H1 (cell line): ENCODE measurements around the gene TMEM165. TPM values are rescaled to one million over a fixed set of nuclear protein-coding genes. Genes with fewer than 3 reads are reported as not detected.

Experiments
- CBX8 ChIP-seq: fragments of 300-800, 300-1000 bp; sonication (generic); IDR thresholded peaks from 2 replicates; pipeline ENCODE4 v1.7.1; 2016; ENCODE audit warnings: low read depth, low read length, borderline replicate concordance
- CEBPB ChIP-seq: IDR thresholded peaks from 2 replicates; pipeline ENCODE4 v1.6.1; 2012; ENCODE audit warnings: low read depth, low read length
- EGR1 ChIP-seq: IDR thresholded peaks from 2 replicates; pipeline ENCODE4 v1.6.1; 2011; ENCODE audit warnings: low read depth, low read length, borderline replicate concordance
- EP300 ChIP-seq, 2 experiments: IDR thresholded peaks; 1 replicate in 1 of 2; 2 replicates in 1 of 2; pipeline ENCODE4 v1.6.1; 2011 to 2012; ENCODE audit warnings: low read depth in 2 of 2, low read length in 2 of 2, mild to moderate bottlenecking in 2 of 2, borderline replicate concordance in 1 of 2, inconsistent platforms in 1 of 2, moderate library complexity in 1 of 2
- FOSL1 ChIP-seq: IDR thresholded peaks from 2 replicates; pipeline ENCODE4 v1.6.1; 2011; ENCODE audit warnings: mild to moderate bottlenecking, low read depth, low read length, moderate library complexity; ENCODE audit not compliant: insufficient read depth
- MAFK ChIP-seq: IDR thresholded peaks from 2 replicates; pipeline ENCODE4 v1.6.1; 2012; ENCODE audit warnings: low read depth, mild to moderate bottlenecking, improper control_type of control experiment, low read length
- NANOG ChIP-seq: IDR thresholded peaks from 2 replicates; pipeline ENCODE4 v1.6.1; 2011; ENCODE audit warnings: low read length, low read depth, mild to moderate bottlenecking, inconsistent platforms; ENCODE audit not compliant: insufficient read depth, poor library complexity, severe bottlenecking
- NRF1 ChIP-seq: IDR thresholded peaks from 2 replicates; pipeline ENCODE4 v1.6.1; 2011; ENCODE audit warnings: mild to moderate bottlenecking, low read depth, low read length, improper control_type of control experiment
- PHF8 ChIP-seq: fragments of 200-600 bp; sonication (generic); conservative IDR thresholded peaks from 2 replicates; pipeline ENCODE4 v1.7.1; 2012; ENCODE audit warnings: low read depth, mild to moderate bottlenecking, inconsistent platforms, low read length, moderate library complexity
- POLR2A ChIP-seq, 2 experiments: IDR thresholded peaks; 1 replicate in 1 of 2; 2 replicates in 1 of 2; pipeline ENCODE4 v1.6.1; 2011; ENCODE audit warnings: low read depth in 2 of 2, low read length in 2 of 2, mild to moderate bottlenecking in 2 of 2; ENCODE audit errors: control extremely low read depth in 1 of 2
- POLR2AphosphoS5 ChIP-seq: IDR thresholded peaks from 2 replicates; pipeline ENCODE4 v1.6.1; 2011; ENCODE audit warnings: low read depth, low read length
- RAD21 ChIP-seq, 2 experiments: IDR thresholded peaks in 1 of 2; conservative IDR thresholded peaks in 1 of 2; 2 replicates each; pipeline ENCODE4 v1.6.1; 2011; ENCODE audit warnings: low read depth in 2 of 2, low read length in 2 of 2, improper control_type of control experiment in 1 of 2, inconsistent platforms in 1 of 2, mild to moderate bottlenecking in 1 of 2, moderate library complexity in 1 of 2
- SIN3A ChIP-seq, 2 experiments: IDR thresholded peaks in 1 of 2; conservative IDR thresholded peaks in 1 of 2; 2 replicates each; pipeline ENCODE4 v1.6.1; 2011 to 2012; ENCODE audit warnings: low read length in 2 of 2, improper control_type of control experiment in 1 of 2, low read depth in 1 of 2, mild to moderate bottlenecking in 1 of 2
- SP4 ChIP-seq: IDR thresholded peaks from 2 replicates; pipeline ENCODE4 v1.6.1; 2012; ENCODE audit warnings: low read length, inconsistent platforms
- polyA plus RNA-seq, 7 experiments: library from polyadenylated mRNA; depleted of rRNA in 3 of 7; stranded (reverse) in 5 of 7; unstranded in 2 of 7; fragments of >200 nt in 5 of 7; fragments of 200-250 nt in 2 of 7; gene quantifications; 1 replicate in 5 of 7; 2 replicates in 1 of 7; 4 replicates in 1 of 7; pipeline versions ENCODE4 v1.2.1 to v1.2.3, GENCODE V29; 2011 to 2013; ENCODE audit warnings: missing spikeins in 2 of 7, mixed read lengths in 2 of 7
- total RNA-seq: library from RNA; stranded (reverse); fragmentation: NEBNext Ultra II Directional; extraction: Animal tissue kit (Norgen Biotek cat#: 25700); gene quantifications from 2 replicates; pipeline ENCODE4 v1.2.1, GENCODE V29; 2021
- TF ChIP-seq, protein P1 (sequence below): IDR thresholded peaks from 2 replicates; pipeline ENCODE4 v1.6.1; 2011; ENCODE audit warnings: low read length, improper control_type of control experiment
- TF ChIP-seq, protein P2 (sequence below), 3 experiments: IDR thresholded peaks; 1 replicate in 2 of 3; 2 replicates in 1 of 3; pipeline versions ENCODE4 v1.5.1 to v1.6.1; 2011; ENCODE audit warnings: low read length in 3 of 3, mild to moderate bottlenecking in 3 of 3, inconsistent platforms in 2 of 3, low read depth in 1 of 3, moderate library complexity in 1 of 3; ENCODE audit not compliant: insufficient read depth in 1 of 3; ENCODE audit errors: control extremely low read depth in 1 of 3
- TF ChIP-seq, protein P3 (sequence below): IDR thresholded peaks from 2 replicates; pipeline ENCODE4 v1.6.1; 2012; ENCODE audit warnings: inconsistent platforms

Gene TMEM165
- total and polyA plus RNA-seq, 2 of the 8 experiments (the other 6 are each of a cell fraction or from before 2014, with no cell fraction given), result 85.5 to 125 TPM

DNA sequence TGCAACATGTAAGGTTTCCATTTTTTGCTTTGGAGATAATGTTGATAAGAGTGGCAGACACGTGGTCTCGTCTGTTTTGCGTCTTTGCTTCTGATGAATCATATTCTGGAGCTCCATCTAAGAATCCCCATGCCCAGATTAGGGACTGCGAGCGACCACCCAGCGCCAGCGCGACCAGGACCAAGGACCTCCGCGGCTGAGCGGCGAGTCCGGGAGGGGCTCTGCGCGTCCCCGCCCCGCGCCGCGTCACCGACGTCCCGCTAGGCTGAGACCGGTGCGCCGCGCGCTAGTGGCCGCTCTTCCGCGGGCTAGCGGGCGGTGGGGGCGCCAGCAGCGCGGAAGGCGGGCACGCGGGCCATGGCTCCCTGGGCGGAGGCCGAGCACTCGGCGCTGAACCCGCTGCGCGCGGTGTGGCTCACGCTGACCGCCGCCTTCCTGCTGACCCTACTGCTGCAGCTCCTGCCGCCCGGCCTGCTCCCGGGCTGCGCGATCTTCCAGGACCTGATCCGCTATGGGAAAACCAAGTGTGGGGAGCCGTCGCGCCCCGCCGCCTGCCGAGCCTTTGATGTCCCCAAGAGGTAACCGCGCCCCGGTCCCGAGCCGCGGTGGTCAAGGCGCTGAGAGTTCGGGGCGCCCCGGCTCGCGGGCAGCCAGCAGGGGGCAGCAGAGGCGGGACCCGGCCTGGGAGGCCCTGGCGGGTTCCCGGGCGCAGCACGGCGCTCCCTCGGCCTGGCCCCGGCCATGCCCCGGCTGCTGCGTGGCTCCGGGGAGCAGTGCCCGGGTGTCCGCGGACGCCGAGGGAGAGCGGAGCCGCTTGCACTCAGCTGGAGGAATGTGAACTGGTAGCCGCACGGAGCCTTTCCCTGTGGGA, 49.5 kb upstream of the TMEM165 start, which contains the start of gene SRD5A3 (continued):
- TF ChIP-seq, protein P1, sequence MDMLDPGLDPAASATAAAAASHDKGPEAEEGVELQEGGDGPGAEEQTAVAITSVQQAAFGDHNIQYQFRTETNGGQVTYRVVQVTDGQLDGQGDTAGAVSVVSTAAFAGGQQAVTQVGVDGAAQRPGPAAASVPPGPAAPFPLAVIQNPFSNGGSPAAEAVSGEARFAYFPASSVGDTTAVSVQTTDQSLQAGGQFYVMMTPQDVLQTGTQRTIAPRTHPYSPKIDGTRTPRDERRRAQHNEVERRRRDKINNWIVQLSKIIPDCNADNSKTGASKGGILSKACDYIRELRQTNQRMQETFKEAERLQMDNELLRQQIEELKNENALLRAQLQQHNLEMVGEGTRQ, result no peak
- TF ChIP-seq POLR2A (IDR thresholded peaks at IDR 0.05; ENCODE audit: control extremely low read depth in 1 of 2, low read depth in 2 of 2, low read length in 2 of 2) (peak in 1 of 2 experiments; percentile 56; a peak in 2 of 3 replicates), SIN3A (conservative IDR thresholded peaks at IDR 0.05 in 1 of 2, IDR thresholded peaks at IDR 0.05 in 1 of 2; ENCODE audit: low read depth in 1 of 2, low read length in 2 of 2) (no peak), SP4 (no peak), NANOG (peak; percentile 33), POLR2AphosphoS5 (peak; percentile 62; the same call in 1 of the 2 replicates), FOSL1 (no peak), RAD21 (IDR thresholded peaks at IDR 0.05 in 1 of 2, conservative IDR thresholded peaks at IDR 0.05 in 1 of 2; ENCODE audit: low read depth in 2 of 2, low read length in 2 of 2) (peak; percentile 36 to 74; a peak in 3 of 4 replicates), CEBPB (no peak), NRF1 (no peak), CBX8 (no peak), EGR1 (no peak), PHF8 (peak; percentile 77), EP300 (IDR thresholded peaks at IDR 0.05; ENCODE audit: borderline replicate concordance in 1 of 2, low read depth in 2 of 2, low read length in 2 of 2) (no peak), MAFK (no peak)
- TF ChIP-seq, protein P2, sequence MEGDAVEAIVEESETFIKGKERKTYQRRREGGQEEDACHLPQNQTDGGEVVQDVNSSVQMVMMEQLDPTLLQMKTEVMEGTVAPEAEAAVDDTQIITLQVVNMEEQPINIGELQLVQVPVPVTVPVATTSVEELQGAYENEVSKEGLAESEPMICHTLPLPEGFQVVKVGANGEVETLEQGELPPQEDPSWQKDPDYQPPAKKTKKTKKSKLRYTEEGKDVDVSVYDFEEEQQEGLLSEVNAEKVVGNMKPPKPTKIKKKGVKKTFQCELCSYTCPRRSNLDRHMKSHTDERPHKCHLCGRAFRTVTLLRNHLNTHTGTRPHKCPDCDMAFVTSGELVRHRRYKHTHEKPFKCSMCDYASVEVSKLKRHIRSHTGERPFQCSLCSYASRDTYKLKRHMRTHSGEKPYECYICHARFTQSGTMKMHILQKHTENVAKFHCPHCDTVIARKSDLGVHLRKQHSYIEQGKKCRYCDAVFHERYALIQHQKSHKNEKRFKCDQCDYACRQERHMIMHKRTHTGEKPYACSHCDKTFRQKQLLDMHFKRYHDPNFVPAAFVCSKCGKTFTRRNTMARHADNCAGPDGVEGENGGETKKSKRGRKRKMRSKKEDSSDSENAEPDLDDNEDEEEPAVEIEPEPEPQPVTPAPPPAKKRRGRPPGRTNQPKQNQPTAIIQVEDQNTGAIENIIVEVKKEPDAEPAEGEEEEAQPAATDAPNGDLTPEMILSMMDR (IDR thresholded peaks at IDR 0.05; ENCODE audit: control extremely low read depth in 1 of 3, insufficient read depth in 1 of 3, low read depth in 1 of 3, low read length in 3 of 3), result peak; percentile 69 to 78 (median 71)
- TF ChIP-seq, protein P3, sequence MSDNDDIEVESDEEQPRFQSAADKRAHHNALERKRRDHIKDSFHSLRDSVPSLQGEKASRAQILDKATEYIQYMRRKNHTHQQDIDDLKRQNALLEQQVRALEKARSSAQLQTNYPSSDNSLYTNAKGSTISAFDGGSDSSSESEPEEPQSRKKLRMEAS, result peak; percentile 73
